Fibroblast of skin of left quadriceps (primary cell): Measurements from ENCODE around the gene CNTN4.
A peak's percentile ranks its signal among the peaks of the same experiment; 100 is the strongest.
"Not testable (repeated sequence)": the region's sequence is repeated elsewhere in the genome, so short reads cannot be mapped to it uniquely, and the experiment has no call there.

Source experiments
- DNase-seq, 2 experiments: peaks; one replicate each; pipeline ENCODE4 v3.0.0-alpha.2; 2013; ENCODE audit warnings: low read depth in 2 of 2

Gene CNTN4

DNA sequence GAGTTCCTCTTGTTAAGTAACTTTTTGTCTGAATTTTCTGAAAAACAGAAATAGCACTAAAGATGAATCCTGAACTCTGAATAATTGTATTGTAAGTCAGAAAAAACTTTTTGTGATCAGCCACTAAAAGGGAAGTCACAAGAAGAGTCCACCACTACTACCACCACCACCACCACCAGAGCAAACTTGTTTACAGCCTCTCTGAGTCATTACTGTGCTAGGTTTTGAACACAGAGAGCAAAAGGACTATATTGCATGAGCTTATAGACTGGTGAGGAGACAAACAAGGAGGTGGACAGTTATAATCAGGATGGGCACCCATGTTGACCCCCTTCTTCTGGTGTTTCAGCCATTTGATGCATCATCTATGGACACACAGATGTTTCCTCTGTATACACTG, 869.8 kb downstream of the CNTN4 start:
- DNase-seq: no peak

DNA sequence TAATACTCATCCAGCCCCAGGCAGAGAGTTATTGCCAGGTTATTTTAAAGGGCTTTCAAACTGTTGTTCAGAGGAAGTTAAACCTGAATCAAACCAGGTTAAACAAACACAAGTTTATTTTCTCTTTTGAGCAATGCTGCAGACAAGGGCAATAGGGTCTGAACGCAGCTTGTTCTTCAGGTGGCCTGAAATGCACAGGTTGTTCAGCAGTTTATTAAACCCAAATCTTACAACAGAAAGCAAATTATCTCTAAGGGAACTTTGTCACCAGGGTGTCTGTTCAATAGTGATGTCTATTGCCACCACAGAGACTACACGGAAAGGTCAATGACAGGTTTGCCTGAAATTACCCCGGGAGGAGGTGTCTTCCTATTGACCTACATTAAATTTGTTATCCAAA, 877.5 kb downstream of the CNTN4 start:
- DNase-seq: no peak

DNA sequence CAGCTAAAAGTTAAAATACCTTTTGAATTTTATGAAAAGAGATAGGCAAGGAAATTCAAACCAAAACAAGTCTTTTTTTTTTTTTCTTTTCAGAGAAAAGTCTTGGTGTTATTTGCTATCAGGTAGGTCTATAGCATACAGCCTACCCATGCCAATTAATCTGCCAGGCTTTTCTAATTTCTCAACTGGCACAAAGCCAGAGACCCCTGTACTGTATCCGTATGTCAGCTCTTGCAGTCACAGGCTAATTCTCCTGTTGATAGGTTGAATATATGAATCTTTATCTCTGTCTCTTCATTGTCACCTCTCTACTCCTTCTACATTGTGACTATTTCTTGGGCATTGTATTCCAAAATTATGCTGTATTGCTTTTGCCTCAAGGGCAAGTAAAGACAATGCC, 878.1 kb downstream of the CNTN4 start:
- DNase-seq: no peak

DNA sequence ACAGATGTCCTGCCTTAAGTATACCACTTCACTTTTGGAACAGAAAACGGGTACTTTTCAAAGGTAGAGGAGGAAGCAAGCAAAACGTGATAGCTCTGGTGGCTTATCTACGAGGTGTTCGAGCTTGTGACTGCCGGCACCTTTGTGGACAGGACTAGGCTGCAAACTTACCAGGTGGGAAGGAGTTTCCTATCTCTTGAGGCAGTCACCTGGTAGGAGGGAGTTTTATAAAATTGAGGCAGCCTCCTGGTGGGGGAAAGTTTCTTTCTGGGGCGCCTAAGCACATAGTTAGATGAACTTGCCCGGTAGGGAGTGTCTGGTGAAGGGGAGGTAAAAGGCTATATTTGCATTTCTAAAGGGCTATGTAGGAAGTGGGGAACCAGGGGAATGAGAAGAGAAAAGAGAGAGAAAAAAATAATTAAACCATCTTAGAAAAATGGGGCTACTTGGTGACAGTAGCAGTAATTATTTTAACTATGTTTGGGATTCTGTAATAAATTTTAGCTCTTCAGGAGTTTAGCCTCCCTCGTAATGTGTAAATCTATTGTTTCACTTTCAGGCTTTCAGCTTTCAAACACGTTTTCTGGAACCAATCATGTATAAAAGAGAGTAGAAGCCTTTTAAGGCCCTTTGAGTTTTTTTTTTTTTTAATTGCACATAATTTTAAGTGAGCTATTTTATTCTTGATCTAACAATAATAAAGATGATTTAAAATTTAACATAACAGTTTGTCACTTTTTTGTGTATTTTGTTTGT, 880.5 kb downstream of the CNTN4 start:
- no peak for DNase-seq

DNA sequence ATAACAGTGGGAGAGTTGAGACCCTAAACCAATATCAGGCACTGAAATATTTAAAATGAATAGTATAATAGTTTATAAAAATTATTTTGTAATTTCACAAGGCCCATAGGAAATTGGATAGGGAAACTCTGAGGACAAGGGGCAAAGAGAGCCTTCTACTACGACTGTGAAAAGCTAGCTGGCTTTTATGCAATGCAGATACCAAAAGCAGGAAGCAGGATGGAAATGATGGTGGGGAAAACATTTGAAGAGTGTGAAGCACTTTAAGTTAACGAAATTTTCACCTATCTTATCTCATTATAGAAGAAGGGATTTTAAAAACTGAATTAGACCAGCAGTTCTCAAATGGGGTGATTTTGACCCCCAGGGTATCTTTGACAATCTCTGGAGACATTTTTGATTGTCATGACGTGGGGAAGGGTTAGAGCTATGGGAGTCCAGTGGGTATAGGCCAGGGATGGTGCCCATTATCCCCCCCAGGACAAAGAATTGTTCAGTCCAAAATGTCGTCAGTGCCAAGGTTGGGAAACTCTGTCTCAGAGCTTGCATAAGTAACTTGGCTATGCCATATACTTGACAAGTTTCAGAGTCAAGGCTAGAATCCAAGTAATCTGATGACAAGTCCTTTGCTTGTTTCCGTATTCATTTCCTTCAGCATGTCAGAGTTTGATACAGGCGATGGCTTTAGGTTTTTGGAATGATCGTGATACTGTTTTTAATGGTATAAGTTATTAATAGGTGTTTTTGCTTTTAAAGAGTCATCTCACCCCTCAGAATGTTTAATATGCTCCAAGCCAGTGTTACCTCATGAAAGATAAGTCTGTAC, 885.6 kb downstream of the CNTN4 start:
- DNase-seq: no peak

DNA sequence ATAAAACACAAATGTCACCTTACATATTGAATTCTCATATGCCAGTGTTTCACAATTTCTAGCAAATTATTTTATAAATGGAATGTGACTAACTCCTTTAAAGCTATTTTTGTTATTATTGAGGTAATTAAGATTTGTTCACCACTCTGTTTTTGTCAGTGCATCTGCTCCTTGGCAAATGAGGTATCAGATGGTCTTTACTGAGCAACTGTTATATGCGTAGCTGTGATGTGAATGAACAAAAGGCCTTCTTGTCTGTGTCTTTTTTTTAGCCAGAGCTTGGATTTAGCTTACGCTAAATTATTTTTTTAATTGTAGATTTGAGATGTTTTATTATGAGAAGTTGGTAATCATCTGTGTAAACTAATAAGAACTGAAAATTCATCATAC, 886.2 kb downstream of the CNTN4 start:
- no peak for DNase-seq

DNA sequence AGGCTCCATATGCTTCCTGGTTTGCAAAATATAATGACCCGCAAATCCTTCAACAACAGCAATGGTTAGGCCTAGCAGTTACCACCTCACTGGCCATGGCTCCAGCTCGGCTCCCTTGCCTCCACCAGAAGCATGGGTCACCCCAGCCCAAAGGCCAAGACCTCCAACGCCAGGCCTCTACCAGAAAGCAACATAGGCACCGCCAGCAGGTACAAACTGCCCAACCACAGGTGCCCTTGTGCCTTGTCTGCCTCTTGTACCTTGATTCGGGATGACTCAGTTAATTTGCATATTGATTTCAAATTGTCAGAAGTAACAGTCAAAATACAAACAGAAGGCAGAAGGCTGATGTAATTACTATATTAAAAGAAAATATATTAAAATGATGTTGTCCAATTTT, 886.8 kb downstream of the CNTN4 start:
- no peak for DNase-seq

DNA sequence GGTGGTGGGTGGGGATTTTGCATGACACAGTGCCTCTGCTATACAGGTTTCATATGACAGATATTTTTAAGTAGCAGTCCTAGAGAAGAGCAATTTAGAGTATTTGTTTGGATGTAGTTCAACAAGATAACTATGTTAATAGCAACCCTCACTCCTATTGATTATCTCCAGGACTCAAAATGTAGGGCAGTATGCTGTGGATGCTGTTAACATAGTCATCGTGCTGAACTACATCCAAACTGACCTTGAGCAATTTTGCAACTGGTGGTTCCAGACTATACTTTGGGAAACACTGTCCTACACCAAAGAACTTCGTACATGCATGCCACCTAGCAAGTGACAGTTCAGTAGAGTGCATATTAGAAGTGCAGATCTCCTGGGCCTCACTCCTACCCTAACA, 893.9 kb downstream of the CNTN4 start:
- DNase-seq: no peak

DNA sequence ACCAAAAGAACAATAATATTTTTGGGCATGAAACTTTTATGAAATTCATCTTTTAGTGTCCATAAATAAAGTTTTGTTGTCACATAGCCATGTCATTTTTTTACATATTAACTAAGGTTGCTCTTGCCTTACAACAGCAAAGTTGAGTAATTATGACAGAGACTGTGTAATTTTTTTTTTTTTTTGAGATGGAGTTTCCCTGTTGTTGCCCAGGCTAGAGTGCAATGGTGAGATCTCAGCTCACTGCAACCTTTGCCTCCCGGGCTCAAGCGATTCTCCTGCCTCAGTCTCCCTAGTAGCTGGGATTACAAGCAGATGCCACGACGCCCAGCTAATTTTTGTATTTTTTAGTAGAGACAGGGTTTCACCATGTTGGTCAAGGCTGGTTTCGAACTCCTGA, 894.5 kb downstream of the CNTN4 start:
- not testable (repeated sequence) for DNase-seq

DNA sequence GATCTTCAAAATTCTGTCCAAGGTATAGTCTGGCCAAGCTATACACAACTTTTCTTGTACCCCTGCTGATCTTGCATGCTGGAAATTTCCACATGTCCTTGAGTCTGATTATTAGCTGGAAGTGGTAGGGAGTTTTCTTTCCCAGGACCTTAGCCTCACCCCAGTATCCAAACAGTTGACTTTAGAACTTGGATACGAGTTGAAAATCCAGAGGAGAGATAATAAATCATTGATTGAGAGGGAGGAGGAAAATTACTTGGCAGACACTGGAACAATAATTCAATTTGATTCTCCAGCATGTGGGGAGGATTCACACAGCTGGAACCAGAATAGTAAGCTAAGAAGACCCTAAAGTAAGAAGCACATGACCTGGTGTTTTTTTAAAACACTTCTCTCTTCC, 895.1 kb downstream of the CNTN4 start:
- no peak for DNase-seq

DNA sequence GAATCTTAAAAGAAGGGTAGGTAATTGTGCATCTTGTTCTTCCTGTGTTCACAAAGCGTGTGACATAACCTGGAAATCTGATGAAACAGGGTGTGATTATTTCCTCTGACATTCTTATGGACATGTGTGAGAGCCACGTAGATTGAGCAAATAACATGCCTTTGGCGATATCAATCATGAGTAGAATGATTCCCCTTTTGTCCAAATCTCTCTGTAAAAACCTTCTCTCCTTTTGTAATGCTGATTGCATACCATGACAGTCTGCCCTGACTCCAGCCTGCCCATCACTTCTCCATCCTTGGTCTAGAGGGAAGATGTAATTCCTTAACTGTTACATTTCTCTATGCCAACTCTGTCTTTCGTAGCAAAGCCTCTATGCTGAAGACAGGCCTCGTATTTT, 896.5 kb downstream of the CNTN4 start:
- DNase-seq: no peak

DNA sequence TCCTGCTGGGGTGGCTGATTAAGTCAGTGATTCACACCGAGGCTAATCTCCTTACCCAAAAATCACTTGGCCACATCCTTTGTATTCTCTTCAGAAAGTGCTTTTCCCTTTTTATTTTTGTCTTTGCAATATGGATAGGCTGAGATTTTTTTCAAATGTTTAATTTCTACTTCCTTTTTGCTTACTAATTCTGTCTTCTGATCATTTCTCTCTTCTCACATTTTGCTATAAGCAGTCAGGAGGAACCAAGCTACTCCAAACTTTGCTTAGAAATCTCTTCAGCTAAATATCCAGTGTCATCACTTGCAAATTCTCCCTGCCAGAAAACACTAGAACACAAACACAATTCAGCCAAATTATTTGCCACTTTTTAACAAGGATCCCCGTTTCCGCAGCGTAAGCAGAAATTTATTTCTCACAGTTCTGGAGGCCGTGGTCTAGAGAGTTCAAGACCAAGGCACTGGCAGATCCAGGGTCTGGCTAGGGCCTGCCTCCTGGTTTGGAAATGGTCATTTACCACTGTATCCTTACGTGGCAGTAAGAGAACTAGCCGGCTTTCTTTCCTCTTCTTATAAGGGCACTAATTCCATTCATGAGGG, 906.6 kb downstream of the CNTN4 start:
- DNase-seq: no peak

DNA sequence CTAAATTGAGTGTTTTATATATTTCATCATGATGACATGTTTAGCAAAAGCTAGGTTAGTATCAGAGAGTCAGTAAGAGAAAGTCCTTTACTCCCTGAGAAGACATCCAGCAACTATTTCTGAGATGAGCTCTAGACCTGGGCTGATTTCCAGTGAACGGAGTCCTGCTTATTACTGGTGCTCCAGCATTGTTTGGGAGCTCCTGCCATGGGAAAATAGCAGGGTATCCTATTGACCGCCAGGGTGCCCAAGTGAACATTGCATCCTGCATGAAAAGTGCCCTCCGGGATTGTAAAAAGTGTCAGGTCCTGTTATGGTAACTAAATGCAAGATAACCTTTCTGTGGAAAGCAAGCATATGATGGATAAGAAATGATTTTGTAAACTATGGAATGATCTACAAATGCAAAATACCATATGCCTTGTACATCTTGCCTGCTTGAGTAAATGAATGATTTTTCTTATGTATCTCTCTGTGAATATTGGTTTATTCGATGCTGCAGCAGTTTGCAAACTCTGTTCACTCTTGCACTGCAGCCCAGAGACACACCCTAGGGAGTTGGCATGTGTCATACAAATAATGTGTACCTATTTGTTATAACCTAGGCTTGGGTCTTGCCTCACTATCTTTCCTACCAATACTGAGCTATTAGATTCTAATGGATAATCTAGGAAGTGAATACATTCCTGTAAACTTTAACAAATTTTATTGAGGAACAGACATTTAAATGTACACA, 914.8 kb downstream of the CNTN4 start:
- DNase-seq: no peak

DNA sequence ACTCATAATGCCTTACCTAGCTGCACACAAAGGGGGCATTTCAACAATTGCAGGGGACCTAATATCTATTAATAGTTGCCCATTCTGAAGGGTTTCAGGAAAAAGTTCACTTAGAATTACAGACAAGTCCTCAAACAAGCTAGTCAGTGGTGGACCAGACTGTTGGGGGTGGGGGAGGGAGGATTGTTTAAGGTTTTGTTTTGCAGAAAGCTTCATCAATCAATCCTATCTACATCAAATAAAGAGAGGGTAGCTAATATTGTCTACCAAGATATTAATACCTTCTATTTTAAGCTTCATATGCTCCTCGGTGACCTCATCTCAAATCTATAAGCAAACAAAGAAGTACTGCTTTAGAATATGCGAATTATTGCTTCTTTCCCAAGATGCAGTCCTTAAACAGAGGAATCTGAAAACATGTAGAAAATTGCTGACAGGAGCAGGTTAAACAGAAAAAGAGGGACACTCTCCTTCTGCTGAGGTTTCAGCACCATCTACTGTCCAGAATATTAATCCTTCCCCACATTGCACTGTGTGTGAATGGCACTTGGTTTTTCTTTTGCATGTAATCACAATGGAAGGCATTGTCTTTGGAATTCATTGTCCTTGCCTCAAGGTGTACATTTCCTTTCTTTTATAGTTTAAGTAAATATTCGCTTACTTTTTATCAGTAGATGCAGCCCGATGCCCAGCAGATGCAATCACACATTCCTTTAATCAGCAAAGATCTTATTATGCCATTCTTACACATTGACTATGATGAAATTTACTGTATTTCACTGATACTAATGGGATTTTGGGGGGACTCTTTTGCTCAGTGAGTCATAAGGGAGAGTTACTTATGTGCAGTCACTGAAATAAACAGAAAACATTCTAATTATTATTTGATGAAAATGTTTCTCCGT, 916.8 kb downstream of the CNTN4 start:
- DNase-seq: peak in 1 of 2 experiments; percentile 3

DNA sequence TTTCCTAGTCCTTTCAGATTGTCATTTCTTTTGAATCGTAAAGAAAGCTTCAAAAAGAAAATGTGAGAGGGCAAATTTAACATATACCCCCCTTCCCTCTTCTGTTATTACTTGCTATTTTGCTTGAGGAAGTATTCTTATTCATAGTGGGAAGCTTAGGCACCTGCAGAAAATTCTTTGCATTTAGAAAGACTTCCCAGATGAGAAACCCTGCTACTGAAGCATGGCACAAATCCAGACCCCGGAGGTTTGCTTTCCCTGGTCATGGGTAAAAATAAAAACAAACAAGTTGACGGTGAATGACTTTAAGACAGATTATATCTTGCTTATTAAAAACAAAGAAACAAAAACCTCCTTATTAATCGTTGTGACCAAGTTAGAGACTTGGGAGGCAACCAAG, 917.6 kb downstream of the CNTN4 start:
- no peak for DNase-seq

DNA sequence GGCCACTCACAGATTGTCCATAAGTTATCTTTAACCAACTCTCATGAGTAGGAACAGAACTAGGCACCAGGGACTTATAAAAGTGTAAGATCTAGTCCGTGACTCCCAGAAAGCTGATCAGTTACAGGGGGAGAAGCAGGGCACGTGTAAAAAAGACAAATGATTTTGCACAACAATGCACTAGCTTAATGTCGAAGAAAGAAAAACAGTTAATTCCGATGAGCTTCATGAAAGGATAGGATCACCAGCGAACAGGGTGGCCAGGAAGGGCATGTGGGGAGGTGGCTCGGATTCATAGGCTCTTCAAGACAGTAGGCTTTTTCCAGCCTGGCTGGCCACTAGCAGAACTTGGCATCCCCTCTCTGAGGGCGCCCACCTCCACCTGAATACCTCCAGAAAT, 921.5 kb downstream of the CNTN4 start:
- no peak for DNase-seq

DNA sequence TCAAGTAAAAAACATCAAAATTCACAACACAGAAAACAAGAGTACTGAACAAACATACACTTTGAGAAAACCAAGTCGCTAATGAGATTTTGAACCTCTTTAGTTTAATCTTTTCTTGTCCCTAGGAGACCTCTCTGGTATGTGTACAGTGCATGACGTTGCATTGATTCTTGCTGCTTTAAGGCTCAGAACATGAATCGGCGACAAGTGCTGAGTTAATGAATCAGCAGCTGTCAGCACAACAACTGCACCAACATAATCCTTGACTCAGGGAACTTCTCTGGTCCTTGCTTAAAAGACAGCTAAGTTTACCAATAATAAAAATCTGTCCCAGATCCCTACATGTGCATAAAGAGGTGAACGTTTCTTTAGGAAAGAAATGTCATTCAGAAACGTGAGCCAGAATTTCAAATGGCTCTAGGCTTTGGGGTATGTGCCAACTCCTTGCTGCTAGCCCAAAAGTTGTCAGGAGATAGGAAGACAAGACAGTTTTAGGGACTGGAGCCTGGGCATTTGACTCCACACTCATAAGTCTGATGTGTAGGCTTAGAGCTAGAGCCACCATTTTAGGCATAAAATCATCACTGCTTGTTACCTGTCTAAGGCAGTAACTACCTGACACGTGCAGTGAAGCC, 924.6 kb downstream of the CNTN4 start:
- no peak for DNase-seq

DNA sequence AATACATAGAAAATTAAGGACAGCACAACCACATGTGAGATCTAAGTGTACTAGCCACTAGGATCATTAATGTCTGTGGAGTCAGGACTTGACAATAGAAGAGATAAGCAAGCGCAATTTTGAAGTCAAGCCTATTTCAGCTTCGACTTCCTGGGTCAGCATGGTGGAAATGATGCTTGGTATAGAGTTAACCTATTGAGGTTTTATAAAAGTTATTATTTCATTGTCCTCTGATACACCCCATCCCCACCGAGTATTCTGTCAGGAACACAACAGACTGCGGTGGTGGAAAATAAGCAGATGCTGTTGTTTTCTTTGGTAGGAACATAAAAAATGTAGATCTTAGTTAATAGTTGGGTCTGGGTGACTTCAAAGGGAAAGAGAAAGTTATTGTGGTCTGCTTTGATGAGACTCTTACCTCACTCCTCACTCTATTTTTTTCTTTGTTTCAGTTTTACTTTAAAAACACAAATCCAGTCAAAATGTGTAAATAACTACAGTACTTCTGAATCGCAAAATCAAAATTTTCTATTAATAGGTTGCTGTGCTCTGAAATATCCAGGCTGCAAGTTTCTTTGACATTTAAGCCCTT, 929.4 kb downstream of the CNTN4 start:
- no peak for DNase-seq

DNA sequence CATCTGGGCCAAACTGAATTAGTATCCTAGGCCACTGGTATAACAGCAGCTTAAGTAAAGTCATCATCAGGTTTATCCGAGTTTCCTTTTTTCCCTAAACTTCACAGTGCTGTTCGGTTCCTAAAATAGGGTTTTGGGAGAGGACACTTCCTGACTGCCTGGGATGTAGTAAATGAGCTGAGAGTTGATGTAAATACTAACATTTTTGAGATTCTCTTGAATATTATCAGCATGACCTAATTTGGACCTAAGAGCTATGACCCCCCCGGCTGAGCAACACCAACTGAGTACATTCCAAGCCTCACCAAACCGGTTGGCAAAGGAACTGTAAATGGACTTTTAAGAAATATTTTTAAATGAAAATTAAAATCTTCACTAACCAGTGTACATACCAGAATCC, 932.7 kb downstream of the CNTN4 start:
- DNase-seq: no peak

DNA sequence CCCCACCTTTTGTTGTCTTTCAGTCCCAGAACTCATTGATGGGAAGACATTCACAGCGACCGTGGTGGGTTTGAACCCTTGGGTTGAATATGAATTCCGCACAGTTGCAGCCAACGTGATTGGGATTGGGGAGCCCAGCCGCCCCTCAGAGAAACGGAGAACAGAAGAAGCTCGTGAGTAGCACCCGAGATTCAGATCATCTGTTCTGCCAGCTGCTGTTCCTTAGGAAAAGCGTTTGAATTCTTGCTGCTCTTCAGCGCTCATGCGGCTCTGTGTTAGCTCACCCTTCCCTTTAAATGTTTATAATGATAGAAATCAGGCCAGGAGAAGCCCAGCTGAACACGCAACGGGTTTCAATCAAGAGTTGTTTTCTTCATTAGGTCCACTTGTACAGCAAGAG, 938.5 kb downstream of the CNTN4 start:
- DNase-seq: no peak
